ENCODE data around the gene ERICH6. TPM values are rescaled to one million over a fixed set of nuclear protein-coding genes. Genes with fewer than 3 reads are reported as not detected.
A peak's percentile ranks its signal among the peaks of the same experiment; 100 is the strongest.

Gene ERICH6
- total RNA-seq, 1 experiment from 2014 or later = not detected

DNA sequence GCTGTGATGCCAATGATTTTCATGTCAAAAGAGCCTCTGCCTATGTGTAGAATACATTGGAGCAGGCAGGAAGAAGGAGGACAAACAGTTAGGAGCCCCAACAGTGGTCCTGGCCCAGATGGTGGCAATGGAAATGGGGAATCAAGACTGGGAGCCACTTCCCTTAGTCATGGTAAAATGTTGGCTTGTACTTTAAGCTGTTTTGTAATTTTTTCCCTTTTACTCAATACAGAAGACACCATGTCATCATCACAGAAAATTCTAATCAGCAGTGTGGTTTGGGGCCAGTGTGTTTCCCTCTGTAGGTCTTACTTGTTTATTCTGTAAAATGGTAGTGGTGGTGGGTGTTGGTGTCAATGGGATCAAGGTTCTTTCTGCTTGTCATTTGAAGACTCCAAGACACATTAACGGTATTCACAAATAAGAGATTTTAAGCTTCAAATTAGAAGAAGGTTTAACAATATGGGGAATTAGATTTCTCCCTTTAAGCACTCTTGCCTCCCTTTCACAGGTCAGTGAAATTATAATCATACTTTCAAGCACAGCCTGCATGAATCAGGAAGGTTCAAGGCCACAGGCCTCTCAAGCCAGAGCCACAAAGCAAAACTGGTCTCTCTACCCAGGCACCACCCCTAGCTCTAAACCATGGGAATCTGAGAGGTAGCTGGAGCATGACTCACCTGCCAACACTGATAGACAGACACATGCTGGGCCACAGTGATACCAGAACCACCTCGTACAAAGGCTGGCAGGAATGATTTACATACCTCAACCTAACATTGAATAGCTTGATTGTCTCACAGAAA is 34.4 kb upstream of the ERICH6 start:
- ATAC-seq = peak; percentile 73
- CTCF ChIA-PET = interaction anchor here (0.6 kb wide), 1 partner anchor 15 kb away, joined by 6 read pairs; no protein-coding TSS in a partner anchor
- Histone ChIP-seq H3K4me1 (ENCODE audit: insufficient read depth, low read length) (peaks cover 6% of the 10 kb centered on the region; the same call in 1 of the 2 replicates), H3K79me2 (ENCODE audit: low read length) (peaks cover 24% of the 10 kb centered on the region), H3K9me3 (ENCODE audit: low read length) (no peaks in the 10 kb centered on the region), H3K9me2 (replicated peaks; ENCODE audit: low read length) (no peaks in the 10 kb centered on the region), H3K27ac (ENCODE audit: low read length) (no peak overlapping the region), H3K36me3 (ENCODE audit: low read depth, low read length) (peaks cover 14% of the 10 kb centered on the region), H3K9ac (ENCODE audit: low read length) (no peak overlapping the region), H3K27me3 (ENCODE audit: low read length) (no peaks in the 10 kb centered on the region), H4K20me1 (ENCODE audit: low read length) (0 out of 2 replicates have a peak, but pooled peaks cover under 1% of the 10 kb centered on the region), H3F3A (ENCODE audit: low read length, unreplicated experiment) (no peaks in the 10 kb centered on the region), H3K4me3 (ENCODE audit: low read length) (no peak overlapping the region), H2AFZ (ENCODE audit: low read length) (no peak overlapping the region), H3K4me2 (ENCODE audit: low read length) (no peak overlapping the region)
- DNase-seq = peak; percentile 60
- TF ChIP-seq, protein P1, sequence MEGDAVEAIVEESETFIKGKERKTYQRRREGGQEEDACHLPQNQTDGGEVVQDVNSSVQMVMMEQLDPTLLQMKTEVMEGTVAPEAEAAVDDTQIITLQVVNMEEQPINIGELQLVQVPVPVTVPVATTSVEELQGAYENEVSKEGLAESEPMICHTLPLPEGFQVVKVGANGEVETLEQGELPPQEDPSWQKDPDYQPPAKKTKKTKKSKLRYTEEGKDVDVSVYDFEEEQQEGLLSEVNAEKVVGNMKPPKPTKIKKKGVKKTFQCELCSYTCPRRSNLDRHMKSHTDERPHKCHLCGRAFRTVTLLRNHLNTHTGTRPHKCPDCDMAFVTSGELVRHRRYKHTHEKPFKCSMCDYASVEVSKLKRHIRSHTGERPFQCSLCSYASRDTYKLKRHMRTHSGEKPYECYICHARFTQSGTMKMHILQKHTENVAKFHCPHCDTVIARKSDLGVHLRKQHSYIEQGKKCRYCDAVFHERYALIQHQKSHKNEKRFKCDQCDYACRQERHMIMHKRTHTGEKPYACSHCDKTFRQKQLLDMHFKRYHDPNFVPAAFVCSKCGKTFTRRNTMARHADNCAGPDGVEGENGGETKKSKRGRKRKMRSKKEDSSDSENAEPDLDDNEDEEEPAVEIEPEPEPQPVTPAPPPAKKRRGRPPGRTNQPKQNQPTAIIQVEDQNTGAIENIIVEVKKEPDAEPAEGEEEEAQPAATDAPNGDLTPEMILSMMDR (conservative IDR thresholded peaks at IDR 0.05; ENCODE audit: low read depth, low read length) = no peak
- TF ChIP-seq EZH2 (IDR thresholded peaks at IDR 0.05; ENCODE audit: low read length, unreplicated experiment) = no peak
- no peak for TF ChIP-seq EZH2phosphoT487 (IDR thresholded peaks at IDR 0.05; ENCODE audit: borderline replicate concordance, low read length)
- intact Hi-C loops (cut with micrococcal nuclease) = no loop called here
- no TSS peak for BruUV-seq (replicated peaks)
- POLR2A ChIA-PET (ENCODE audit: unreplicated experiment) = no interaction called here

DNA sequence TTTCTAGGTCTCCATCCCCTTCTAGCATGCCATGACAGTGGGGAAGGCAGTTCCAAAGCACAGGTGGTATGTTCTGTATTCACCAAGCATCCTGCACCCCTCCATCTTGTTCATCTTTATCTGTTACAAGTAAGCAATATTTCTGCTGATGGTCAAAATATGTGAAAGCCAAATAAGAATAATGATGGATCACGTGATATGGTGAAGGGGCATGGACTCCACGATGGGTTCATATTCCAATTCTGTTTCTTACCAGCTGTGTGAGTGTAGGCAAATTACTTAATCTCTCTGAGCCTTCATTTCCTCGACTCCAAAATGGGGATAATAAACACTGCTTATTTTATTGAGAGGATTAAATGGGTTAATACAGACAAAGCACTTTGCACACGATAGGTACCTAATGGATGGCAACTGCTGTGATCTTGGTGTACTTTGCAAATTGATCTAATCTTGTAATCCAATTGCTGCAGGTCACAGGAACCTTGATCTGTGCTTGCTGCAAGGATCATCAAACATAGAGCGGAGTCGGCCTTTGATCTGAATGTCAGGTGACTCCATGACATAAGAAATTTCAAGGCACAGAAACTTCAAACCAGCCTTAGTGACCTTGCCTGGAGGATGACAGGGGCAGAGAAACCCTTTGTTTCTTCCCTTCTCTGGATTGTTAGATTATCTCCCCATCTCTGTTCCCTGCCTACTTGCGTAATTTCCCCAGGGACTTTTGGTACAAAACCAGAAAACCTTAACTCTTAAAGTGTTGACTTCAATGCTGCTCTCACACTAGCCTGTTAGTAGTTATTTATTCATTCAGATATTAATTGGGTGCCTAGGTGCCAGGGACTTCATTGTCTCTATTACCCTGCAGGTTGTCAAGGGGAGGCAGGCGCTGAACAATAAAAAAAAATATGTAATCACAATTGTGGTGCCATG is 33.4 kb upstream of the ERICH6 start:
- CTCF ChIA-PET = no interaction called here
- POLR2A ChIA-PET (ENCODE audit: unreplicated experiment) = no interaction called here
- Histone ChIP-seq H2AFZ (ENCODE audit: low read length) (no peak overlapping the region), H3K27ac (ENCODE audit: low read length) (no peak overlapping the region), H3K27me3 (ENCODE audit: low read length) (no peaks in the 10 kb centered on the region), H3K9me2 (replicated peaks; ENCODE audit: low read length) (no peaks in the 10 kb centered on the region), H3K4me3 (ENCODE audit: low read length) (no peak overlapping the region), H3K36me3 (ENCODE audit: low read depth, low read length) (peaks cover 14% of the 10 kb centered on the region), H3K79me2 (ENCODE audit: low read length) (peaks cover 15% of the 10 kb centered on the region), H3K9ac (ENCODE audit: low read length) (no peak overlapping the region), H3K4me2 (ENCODE audit: low read length) (no peak overlapping the region), H3F3A (ENCODE audit: low read length, unreplicated experiment) (no peaks in the 10 kb centered on the region), H3K4me1 (ENCODE audit: insufficient read depth, low read length) (peaks cover 6% of the 10 kb centered on the region; the same call in 1 of the 2 replicates), H3K9me3 (ENCODE audit: low read length) (no peaks in the 10 kb centered on the region), H4K20me1 (ENCODE audit: low read length) (no peaks in the 10 kb centered on the region)
- ATAC-seq (no peak), DNase-seq (no peak)
- TF ChIP-seq EZH2 (IDR thresholded peaks at IDR 0.05; ENCODE audit: low read length, unreplicated experiment) = no peak
- TF ChIP-seq EZH2phosphoT487 (IDR thresholded peaks at IDR 0.05; ENCODE audit: borderline replicate concordance, low read length) = no peak
- TF ChIP-seq, protein P1 (conservative IDR thresholded peaks at IDR 0.05; ENCODE audit: low read depth, low read length) = no peak
- BruUV-seq (replicated peaks) = no TSS peak
- intact Hi-C loops (cut with micrococcal nuclease) = no loop called here

Measured in PC-3 (cell line).